Anterior cingulate cortex (tissue), 58 donors: Measurements from ENCODE around the gene CASZ1.

Experiments used
- DNase-seq, 58 donors: peaks; one replicate each; lab custom pipeline; 2025; lab: John Stamatoyannopoulos, UW

The CASZ1 gene

GRCh38 chr1:10803971-10804820 lies 7.8 kb upstream of the CASZ1 start:
- DNase-seq, result no peak

DNA sequence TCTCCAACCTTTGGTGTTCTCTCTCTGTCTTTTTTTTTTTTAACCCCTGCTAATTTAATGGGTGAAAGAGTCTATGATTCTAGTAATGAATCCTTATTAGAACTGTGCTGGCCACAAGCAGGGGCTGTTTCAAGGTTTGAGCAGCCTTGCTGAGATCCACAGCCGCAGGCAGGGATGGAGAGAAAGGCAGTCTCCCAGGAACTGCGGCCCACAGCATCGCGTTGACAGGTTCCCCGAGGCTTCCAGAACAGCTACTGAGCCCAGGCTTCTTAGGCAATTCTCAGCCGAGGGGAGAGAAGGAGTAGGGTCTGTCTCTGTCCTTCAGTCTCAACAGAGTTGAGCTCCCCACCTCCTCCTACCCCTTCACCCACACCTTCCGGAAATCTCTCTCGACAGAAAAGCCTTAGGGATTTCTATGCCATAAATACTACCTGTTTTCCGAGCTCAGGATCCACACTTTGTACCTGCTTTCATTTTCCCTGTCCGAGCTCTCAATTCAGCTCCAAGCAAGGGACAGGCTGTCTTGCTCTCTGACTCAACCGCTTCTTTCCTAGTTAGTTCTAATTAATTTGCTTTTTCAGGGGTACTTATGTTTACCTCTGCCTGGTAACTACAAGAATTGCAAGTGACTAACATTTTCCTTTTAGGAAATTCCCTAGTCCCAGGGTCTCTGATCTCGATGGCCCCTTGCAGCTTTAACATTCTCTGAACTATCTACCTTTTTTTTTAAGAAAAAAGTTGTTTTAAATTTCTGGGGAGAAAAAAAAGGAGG lies 6.7 kb upstream of the CASZ1 start:
- no peak for DNase-seq

DNA sequence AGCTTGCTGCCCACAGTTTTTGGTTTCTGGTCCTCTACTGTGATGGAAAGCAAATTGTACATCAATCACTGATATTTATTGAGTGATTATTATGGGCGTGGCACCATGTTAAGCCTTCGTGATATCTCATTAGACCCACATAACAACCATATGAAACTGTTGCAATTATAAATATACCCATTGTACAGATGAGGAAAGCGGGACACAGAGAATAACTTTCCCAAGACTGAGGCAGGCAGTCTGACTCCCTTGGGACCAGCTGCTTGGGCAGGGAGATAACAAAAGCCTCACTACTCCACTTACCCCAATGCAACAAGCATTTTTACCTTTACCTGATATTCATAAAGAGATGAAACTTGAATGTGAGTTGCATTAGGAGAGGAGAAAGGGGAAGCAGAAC lies 4.3 kb upstream of the CASZ1 start:
- no peak for DNase-seq

DNA sequence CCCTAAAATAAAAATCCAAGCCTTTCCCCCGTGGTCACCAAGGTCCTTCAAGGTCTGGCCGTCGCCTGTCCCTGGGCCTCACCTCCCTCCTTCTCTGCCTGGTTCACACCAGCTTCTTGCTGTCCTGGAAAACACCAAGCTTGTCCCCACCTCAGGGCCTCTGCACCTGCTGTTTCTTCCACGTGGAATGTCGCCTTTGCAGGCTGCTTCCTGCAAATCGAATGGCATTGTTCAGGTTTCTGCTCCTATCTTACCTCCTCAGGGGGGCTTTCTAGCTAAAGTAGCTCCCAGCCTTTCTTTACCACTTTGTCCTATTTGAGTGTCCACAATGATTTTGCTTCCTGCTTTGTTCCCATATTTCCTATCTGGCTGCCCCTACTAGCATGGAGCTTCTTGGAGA lies 3.3 kb upstream of the CASZ1 start:
- no peak for DNase-seq

DNA sequence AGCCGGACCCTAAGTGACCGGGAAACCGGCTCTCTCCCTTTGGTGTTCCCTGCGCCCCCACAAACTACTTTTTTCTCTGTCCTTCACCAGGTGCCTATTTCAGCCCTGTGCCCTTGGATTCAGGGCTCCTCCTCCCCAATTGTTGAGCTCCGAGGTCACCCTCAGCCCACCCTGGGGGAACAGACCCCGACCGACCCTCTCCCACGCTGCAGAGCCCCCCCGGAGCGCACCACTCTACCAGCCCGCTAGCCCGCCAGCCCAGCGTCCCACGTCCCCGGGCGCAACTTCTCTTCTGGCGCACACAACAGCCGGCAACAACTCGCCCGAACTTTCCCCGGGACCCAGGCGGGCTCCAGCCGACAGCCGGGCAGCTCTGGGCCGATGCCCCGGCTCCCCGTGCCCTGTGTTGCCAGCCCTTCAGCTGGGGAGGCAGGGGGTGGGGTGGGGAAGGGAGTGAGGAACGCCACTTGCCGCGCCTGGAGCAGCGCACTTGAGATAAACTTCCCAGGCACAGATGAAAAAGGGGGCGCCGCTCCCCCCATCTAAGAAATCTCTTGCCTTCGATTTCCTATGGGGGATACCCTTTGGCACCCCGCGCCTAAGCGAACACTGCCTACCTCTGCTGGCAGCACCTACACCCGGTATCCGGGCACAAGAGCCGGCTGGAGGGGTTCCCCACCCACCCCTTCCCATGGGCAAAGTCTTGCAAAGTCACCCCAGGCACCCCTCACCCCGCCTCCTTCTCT lies 997 bp downstream of the CASZ1 start:
- DNase-seq, result peak in 1 of 58 donors; percentile 4

DNA sequence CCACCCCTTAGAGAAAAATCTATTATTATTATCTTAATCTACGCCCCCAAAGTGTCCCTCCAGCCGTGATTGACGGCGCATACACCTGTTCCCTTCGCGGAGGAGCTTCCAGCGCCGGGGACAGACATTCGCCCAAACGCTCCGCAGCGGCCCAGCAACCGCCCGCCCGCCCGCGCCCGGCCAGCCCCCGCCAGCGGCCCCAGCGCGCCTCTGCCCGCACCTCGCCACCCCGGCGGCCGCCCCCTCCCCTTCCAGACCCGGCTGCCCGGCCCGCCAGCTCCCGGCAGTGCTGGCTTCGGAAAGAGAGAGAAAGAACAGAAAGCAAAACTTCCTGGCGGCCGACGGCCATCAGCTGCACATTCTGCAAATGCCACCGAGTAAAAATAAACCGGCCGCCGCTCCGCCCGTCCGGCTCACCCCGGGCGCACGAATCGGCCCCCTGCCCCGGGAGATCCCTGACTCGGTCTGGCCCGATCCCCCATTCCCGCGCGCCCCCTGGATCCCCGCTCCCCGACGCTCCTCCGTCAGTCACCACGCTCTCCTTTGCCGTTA lies 1.6 kb downstream of the CASZ1 start:
- no peak for DNase-seq

DNA sequence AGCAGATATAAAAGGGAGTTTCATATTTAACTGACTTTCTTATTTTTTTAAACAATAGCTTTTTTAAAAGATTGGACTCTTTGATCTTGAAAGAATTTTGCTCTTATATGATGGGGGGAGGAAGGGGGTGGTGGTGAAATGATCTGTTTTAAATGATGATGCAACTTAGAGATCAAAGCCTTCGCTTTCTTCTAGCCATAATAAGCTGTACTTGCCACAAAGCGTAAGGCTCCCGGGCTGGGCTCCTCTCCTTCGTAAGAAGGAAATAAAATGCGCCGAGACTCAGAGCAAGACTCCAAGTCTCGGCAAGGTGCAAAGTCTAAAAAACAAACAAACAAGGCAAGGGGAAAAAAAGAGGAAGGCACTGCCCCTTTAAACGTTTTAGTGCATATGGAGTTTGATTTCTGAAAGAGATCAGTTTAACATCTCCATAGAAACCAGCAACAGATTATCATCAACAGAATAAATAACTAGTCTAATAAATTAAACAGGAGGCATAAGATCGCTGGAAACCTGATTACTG lies 3.3 kb downstream of the CASZ1 start:
- DNase-seq, result no peak

GRCh38 chr1:10791105-10791951 lies 5.1 kb downstream of the CASZ1 start:
- DNase-seq, result no peak

DNA sequence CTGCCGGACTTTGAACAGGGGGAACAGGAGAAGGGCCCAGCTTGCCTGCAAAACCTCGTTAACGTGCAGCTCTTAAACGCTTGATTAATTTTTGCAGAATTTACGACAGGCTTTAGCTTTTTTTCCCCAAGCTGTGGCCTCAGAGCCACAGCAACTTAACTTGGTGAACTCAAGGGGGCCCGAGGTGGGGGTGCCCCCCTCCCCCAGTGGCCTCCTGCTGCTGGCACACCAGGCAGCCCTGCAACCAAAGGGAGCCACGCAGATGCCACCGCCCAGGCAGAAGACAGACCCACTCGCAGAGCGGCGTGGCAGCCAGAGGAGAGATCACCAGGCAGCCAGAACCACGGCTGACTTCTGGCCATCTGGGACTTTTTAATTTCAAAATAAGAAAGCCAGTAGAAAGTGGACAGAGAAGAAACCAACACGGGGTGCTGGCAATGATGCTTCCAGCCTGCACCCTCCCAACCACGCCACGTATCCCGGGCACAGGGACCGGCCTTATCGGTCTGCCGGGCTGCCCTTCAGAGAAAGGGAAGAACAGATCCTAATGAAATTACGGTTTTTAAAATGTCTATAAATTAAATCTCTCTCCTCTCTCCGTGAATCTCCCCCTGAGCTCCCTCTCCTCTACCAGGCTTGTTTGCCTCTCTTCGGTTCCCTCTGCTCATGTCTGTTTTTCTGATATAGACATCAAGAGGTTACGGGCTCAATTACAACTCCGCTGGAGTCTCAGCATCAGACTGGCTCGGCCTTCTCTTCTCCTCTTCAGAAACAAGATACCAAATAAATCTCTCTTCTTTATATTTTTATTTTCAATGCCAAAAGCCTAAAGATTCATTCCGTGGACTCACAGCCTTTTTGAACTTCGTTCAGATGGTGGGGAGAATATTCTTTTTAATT lies 6.4 kb downstream of the CASZ1 start:
- DNase-seq, result no peak

DNA sequence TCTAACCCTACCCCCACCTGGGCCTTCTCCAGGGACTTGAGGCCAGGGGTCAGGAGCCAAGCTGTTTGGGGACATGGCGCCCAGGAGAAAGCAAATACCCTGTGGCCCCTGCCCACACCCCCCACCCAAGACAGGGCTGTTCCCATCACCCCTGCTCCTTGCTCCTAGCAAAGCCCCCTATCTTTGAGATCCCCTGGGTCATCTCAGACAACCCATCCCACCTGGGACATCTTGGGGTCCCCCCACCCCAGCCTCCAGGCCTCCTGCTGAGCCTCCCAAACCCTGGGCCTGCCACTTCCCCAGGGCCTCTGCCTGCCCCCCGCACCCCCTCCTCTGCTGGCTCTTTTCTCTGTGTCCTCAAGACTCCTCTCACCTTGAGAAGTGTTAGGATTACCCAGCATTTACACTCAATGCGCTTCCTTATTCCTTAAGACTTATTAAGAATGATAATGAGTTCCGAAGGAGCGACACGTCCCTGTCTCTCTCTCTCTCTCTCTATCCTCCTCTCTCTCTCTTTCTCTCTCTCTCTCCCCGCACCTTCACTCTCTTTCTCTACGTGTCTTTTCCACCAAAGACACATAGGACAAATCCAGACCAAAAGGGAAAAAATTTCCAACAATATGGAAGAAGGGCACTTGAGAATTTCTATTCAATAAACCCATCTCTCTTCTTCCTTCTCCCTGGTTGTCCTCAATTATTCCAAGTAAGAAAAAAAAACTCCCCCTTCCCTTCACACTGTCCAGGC lies 7.2 kb downstream of the CASZ1 start:
- DNase-seq, result no peak

GRCh38 chr1:10788592-10789006 lies 7.8 kb downstream of the CASZ1 start:
- DNase-seq, result peak in 55 of 58 donors; percentile 4 to 86 (median 63)

DNA sequence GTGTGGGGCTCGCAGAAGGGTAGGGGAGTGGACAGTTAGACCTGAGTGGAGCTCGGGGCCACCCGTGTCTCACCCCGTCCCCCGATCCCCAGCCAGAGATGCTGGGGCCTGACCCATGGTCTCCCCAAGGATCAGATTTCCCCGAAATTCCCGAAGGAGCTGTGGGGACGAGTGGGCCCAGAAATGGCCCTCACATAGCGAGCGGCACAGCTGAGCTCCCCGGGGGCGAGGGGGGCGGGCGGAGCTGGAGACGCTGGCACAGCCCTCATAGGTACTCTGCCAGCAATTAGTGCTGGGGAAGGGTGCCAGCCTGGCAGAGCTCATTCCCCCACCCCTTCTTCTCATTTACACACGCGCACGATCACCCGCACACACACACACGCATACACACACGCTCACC lies 9.2 kb downstream of the CASZ1 start:
- DNase-seq, result peak in 4 of 58 donors; percentile 3 to 10 (median 6)

- no peak for DNase-seq
These were observed 10.5 kb downstream of the CASZ1 start for GRCh38 chr1:10785728-10786638.

- no peak for DNase-seq
These were observed 11.3 kb downstream of the CASZ1 start for GRCh38 chr1:10784998-10785727.

DNA sequence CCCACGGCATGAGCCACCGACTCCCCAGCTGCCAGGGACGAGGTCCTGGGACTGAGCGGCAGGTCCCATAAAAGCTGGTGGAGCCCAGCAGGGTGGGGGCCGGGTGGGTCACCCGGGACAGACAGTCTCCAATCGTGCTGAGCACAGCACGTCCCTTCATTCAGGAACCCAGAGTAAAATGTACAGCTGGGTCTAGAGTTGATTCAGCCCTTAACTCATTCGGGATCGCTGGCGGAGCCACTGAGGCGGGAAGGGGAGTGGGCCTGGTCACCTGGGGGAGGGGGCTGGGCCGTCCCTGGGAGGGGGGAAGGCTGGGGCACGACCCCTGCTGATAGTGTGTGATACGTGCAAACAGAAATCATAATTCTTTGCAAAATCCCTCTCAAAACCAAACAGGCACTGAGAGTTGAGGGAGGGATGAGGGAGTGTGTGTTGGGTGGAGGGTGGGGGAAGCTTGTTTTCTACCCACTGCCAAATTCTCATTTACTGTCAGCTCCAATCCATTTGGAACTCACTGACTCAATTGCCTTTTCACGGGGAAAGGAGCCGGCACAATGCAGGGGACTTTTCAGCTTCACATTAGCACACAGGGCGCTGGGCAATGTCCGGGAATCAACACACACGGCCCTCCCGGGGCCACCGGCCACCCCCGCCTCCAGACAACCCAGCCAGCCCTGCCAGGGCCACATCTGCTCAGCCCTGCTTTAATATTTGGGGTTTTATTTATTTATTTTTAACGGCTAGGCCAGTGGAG lies 13.8 kb downstream of the CASZ1 start:
- DNase-seq, result peak in 19 of 58 donors; percentile 2 to 73 (median 21)
